H1 (cell line): ENCODE results near the gene HOXD1. TPM values are rescaled to one million over a fixed set of nuclear protein-coding genes. Genes with fewer than 3 reads are reported as not detected.

Experiments
- CTCF ChIA-PET: fragments of 300-600 bp; sonication (Branson Sonifier 250); formaldehyde crosslinking; loops from one replicate; lab custom pipeline; 2021; ENCODE audit not compliant: partially characterized antibody; lab: Charles Lee
- POLR2A ChIA-PET: fragments of 300-600 bp; sonication (Branson Sonifier 250); formaldehyde crosslinking; loops from one replicate; lab custom pipeline; 2021; ENCODE audit warnings: inconsistent platforms; ENCODE audit not compliant: partially characterized antibody; lab: Charles Lee
- DNase-seq, 2 experiments: peaks; one replicate each; pipeline versions ENCODE4 v3.0.0 to v3.0.0-alpha.2; 2010 to 2022; ENCODE audit warnings: low spot score in 2 of 2, low read depth in 1 of 2, mixed read lengths in 1 of 2
- FAIRE-seq: peaks from 2 replicates; lab custom pipeline; 2011; peaks lifted over from hg19 to GRCh38; lab: Jason Lieb, UNC
- H2AFZ ChIP-seq: 2 replicates; pipeline ENCODE4 v1.8.1; 2012; ENCODE audit warnings: low read length, inconsistent platforms
- H2AK5ac ChIP-seq: 2 replicates; pipeline ENCODE4 v1.6.1; 2013; ENCODE audit warnings: low read depth, low read length
- H2BK120ac ChIP-seq: replicated peaks from 2 replicates; pipeline ENCODE3; 2013; ENCODE audit warnings: low read depth, low read length, inconsistent platforms
- H2BK12ac ChIP-seq: 2 replicates; pipeline ENCODE4 v1.6.1; 2013; ENCODE audit warnings: low read depth, low read length
- H2BK15ac ChIP-seq: 2 replicates; pipeline ENCODE4 v1.6.1; 2013; ENCODE audit warnings: low read length
- H2BK20ac ChIP-seq: 2 replicates; pipeline ENCODE4 v1.6.1; 2013; ENCODE audit warnings: low read length
- H2BK5ac ChIP-seq: 2 replicates; pipeline ENCODE4 v1.6.1; 2013; ENCODE audit warnings: low read depth, low read length
- H3K14ac ChIP-seq: 2 replicates; pipeline ENCODE4 v1.6.1; 2013; ENCODE audit warnings: inconsistent platforms; ENCODE audit not compliant: insufficient read length
- H3K18ac ChIP-seq: 2 replicates; pipeline ENCODE4 v1.6.1; 2013; ENCODE audit warnings: low read length; ENCODE audit errors: extremely low read depth
- H3K23ac ChIP-seq: 2 replicates; pipeline ENCODE4 v1.6.1; 2013; ENCODE audit warnings: inconsistent platforms; ENCODE audit not compliant: insufficient read length
- H3K23me2 ChIP-seq: 2 replicates; pipeline ENCODE4 v1.6.1; 2013; ENCODE audit warnings: low read depth, low read length
- H3K27ac ChIP-seq: 2 replicates; pipeline ENCODE4 v1.6.1; 2011; ENCODE audit warnings: low read depth, low read length, inconsistent platforms
- H3K27me3 ChIP-seq, 4 experiments: replicated peaks in 1 of 4; 1 replicate in 1 of 4; 2 replicates in 3 of 4; pipeline versions ENCODE4 v1.6.1 to v1.8.1; 2011 to 2013; ENCODE audit warnings: low read length in 3 of 4, mild to moderate bottlenecking in 3 of 4, inconsistent platforms in 2 of 4, mixed read lengths in 2 of 4, moderate library complexity in 1 of 4; ENCODE audit not compliant: control insufficient read depth in 3 of 4, insufficient read depth in 3 of 4; ENCODE audit errors: extremely low read depth in 1 of 4
- H3K36me3 ChIP-seq, 4 experiments: 2 replicates each; pipeline versions ENCODE4 v1.6.1 to v1.8.1; 2011 to 2013; ENCODE audit warnings: mild to moderate bottlenecking in 4 of 4, low read length in 3 of 4, moderate library complexity in 2 of 4, control low read depth in 1 of 4, inconsistent platforms in 1 of 4; ENCODE audit not compliant: insufficient read depth in 4 of 4, control insufficient read depth in 2 of 4
- H3K4ac ChIP-seq: replicated peaks from 2 replicates; pipeline ENCODE3; 2013; ENCODE audit warnings: low read length, low read depth, mixed read lengths, inconsistent platforms; ENCODE audit not compliant: insufficient read length
- H3K4me1 ChIP-seq, 4 experiments: replicated peaks in 1 of 4; 1 replicate in 1 of 4; 2 replicates in 3 of 4; pipeline versions ENCODE4 v1.6.1 to v1.8.1; 2011 to 2013; ENCODE audit warnings: low read length in 3 of 4, inconsistent platforms in 2 of 4, mixed read lengths in 1 of 4; ENCODE audit not compliant: insufficient read depth in 4 of 4, control insufficient read depth in 3 of 4
- H3K4me2 ChIP-seq, 2 experiments: 2 replicates each; pipeline versions ENCODE4 v1.6.1 to v1.8.1; 2011 to 2013; ENCODE audit warnings: low read depth in 2 of 2, low read length in 2 of 2, control low read depth in 1 of 2, inconsistent platforms in 1 of 2, mild to moderate bottlenecking in 1 of 2; ENCODE audit not compliant: insufficient read depth in 1 of 2
- H3K4me3 ChIP-seq, 4 experiments: fragments of 200-600, 300-600 bp in 1 of 4; sonication (generic), shearing (Covaris generic), sonication (Bioruptor Twin) in 1 of 4; 2 replicates each; pipeline versions ENCODE4 v1.5.1 to v1.8.1; 2011 to 2016; ENCODE audit warnings: low read length in 4 of 4, low read depth in 3 of 4, control low read depth in 2 of 4, inconsistent platforms in 2 of 4, mild to moderate bottlenecking in 2 of 4, mixed read lengths in 1 of 4, moderate library complexity in 1 of 4; ENCODE audit not compliant: insufficient read depth in 2 of 4; ENCODE audit errors: extremely low read depth in 1 of 4
- H3K56ac ChIP-seq: replicated peaks from 2 replicates; pipeline ENCODE3; 2013; ENCODE audit warnings: low read depth, mild to moderate bottlenecking, mixed read lengths, low read length, inconsistent platforms; ENCODE audit not compliant: insufficient read length
- H3K79me1 ChIP-seq: 2 replicates; pipeline ENCODE4 v1.6.1; 2013; ENCODE audit warnings: low read depth, low read length, control low read depth
- H3K79me2 ChIP-seq, 2 experiments: 2 replicates each; pipeline versions ENCODE4 v1.6.1 to v1.8.1; 2012 to 2013; ENCODE audit warnings: low read length in 2 of 2, mild to moderate bottlenecking in 2 of 2, inconsistent platforms in 1 of 2; ENCODE audit not compliant: insufficient read depth in 2 of 2, control insufficient read depth in 1 of 2
- H3K9ac ChIP-seq, 4 experiments: replicated peaks in 1 of 4; 1 replicate in 1 of 4; 2 replicates in 3 of 4; pipeline versions ENCODE4 v1.6.1 to v1.8.1; 2011 to 2013; ENCODE audit warnings: low read depth in 3 of 4, low read length in 3 of 4, control low read depth in 2 of 4, mild to moderate bottlenecking in 2 of 4, moderate library complexity in 2 of 4, inconsistent platforms in 1 of 4; ENCODE audit errors: extremely low read depth in 1 of 4
- H3K9me3 ChIP-seq, 2 experiments: 2 replicates each; pipeline versions ENCODE4 v1.6.1 to v1.8.1; 2012 to 2013; ENCODE audit warnings: mild to moderate bottlenecking in 2 of 2, moderate library complexity in 2 of 2, control low read depth in 1 of 2, inconsistent platforms in 1 of 2, low read depth in 1 of 2, low read length in 1 of 2, mixed read lengths in 1 of 2; ENCODE audit not compliant: insufficient read depth in 2 of 2
- H4K20me1 ChIP-seq, 2 experiments: replicated peaks in 1 of 2; 2 replicates each; pipeline versions ENCODE3 to v1.8.1; 2011 to 2013; ENCODE audit warnings: inconsistent platforms in 2 of 2, low read length in 2 of 2, mild to moderate bottlenecking in 1 of 2; ENCODE audit not compliant: insufficient read depth in 2 of 2, control insufficient read depth in 1 of 2
- H4K5ac ChIP-seq: 2 replicates; pipeline ENCODE4 v1.6.1; 2013; ENCODE audit warnings: low read length, low read depth, mixed read lengths, inconsistent platforms; ENCODE audit not compliant: insufficient read length
- H4K8ac ChIP-seq: 2 replicates; pipeline ENCODE4 v1.8.0; 2013; ENCODE audit warnings: mild to moderate bottlenecking, moderate library complexity, low read length, inconsistent platforms; ENCODE audit not compliant: insufficient read depth; ENCODE audit errors: extremely low read depth
- H4K91ac ChIP-seq: replicated peaks from 2 replicates; pipeline ENCODE3; 2013; ENCODE audit warnings: low read length, mixed read lengths, inconsistent platforms; ENCODE audit not compliant: insufficient read length
- ASH2L ChIP-seq: fragments of 200-600, 300-600 bp; sonication (generic); IDR thresholded peaks from one replicate; pipeline ENCODE4 v1.7.1; 2017; ENCODE audit warnings: low read length
- CBX8 ChIP-seq: fragments of 300-800, 300-1000 bp; sonication (generic); IDR thresholded peaks from 2 replicates; pipeline ENCODE4 v1.7.1; 2016; ENCODE audit warnings: low read depth, low read length, borderline replicate concordance
- CREB1 ChIP-seq: IDR thresholded peaks from 2 replicates; pipeline ENCODE4 v1.6.1; 2012; ENCODE audit warnings: inconsistent platforms
- EZH2 ChIP-seq: fragments of 200-600 bp; sonication (generic); IDR thresholded peaks from 2 replicates; pipeline ENCODE4 v1.7.1; 2012; ENCODE audit warnings: low read depth, mild to moderate bottlenecking, moderate library complexity, low read length, inconsistent platforms; ENCODE audit not compliant: severe bottlenecking
- GABPA ChIP-seq: IDR thresholded peaks from 2 replicates; pipeline ENCODE4 v1.6.1; 2011; ENCODE audit warnings: mild to moderate bottlenecking, low read length, moderate library complexity, borderline replicate concordance; ENCODE audit not compliant: insufficient read depth
- KDM1A ChIP-seq: fragments of 200-600, 300-600 bp; sonication (generic); IDR thresholded peaks from 2 replicates; pipeline ENCODE4 v1.7.1; 2016; ENCODE audit warnings: mild to moderate bottlenecking, low read length, borderline replicate concordance
- KDM4A ChIP-seq: IDR thresholded peaks from one replicate; pipeline ENCODE4 v1.7.1; 2012; ENCODE audit warnings: low read depth, mild to moderate bottlenecking, moderate library complexity, low read length, inconsistent platforms; ENCODE audit not compliant: severe bottlenecking
- POLR2A ChIP-seq, 2 experiments: IDR thresholded peaks; 1 replicate in 1 of 2; 2 replicates in 1 of 2; pipeline ENCODE4 v1.6.1; 2011; ENCODE audit warnings: low read depth in 2 of 2, low read length in 2 of 2, mild to moderate bottlenecking in 2 of 2; ENCODE audit errors: control extremely low read depth in 1 of 2
- POU5F1 ChIP-seq: IDR thresholded peaks from 2 replicates; pipeline ENCODE4 v1.6.1; 2011; ENCODE audit warnings: low read depth, mild to moderate bottlenecking, low read length, moderate library complexity
- SIX5 ChIP-seq: IDR thresholded peaks from 2 replicates; pipeline ENCODE4 v1.6.1; 2011; ENCODE audit warnings: mild to moderate bottlenecking, low read depth, low read length
- SUZ12 ChIP-seq: fragments of 200-600 bp; sonication (generic); IDR thresholded peaks from 2 replicates; pipeline ENCODE4 v1.6.1; 2012; ENCODE audit warnings: mild to moderate bottlenecking, inconsistent platforms, low read length, moderate library complexity, mixed read lengths
- TCF12 ChIP-seq: IDR thresholded peaks from 2 replicates; pipeline ENCODE4 v1.6.1; 2011; ENCODE audit warnings: low read depth, mild to moderate bottlenecking, low read length
- WGBS, 2 experiments: shearing (Covaris generic) in 1 of 2; methylation state at CpG; one replicate each; pipeline versions ENCODE4 v1.1.6 to v1.1.7; 2013 to 2015; ENCODE audit warnings: low lambda C conversion rate in 2 of 2, mixed read lengths in 2 of 2, inconsistent platforms in 1 of 2, low coverage in 1 of 2, missing lambda C conversion rate in 1 of 2; ENCODE audit not compliant: insufficient replicate concordance in 2 of 2, insufficient coverage in 1 of 2, insufficient read length in 1 of 2; ENCODE audit errors: extremely low coverage in 1 of 2, missing lambda C conversion rate in 1 of 2; 5-methylcytosine and 5-hydroxymethylcytosine counted together
- polyA plus RNA-seq, 7 experiments: library from polyadenylated mRNA; depleted of rRNA in 3 of 7; stranded (reverse) in 5 of 7; unstranded in 2 of 7; fragments of >200 nt in 5 of 7; fragments of 200-250 nt in 2 of 7; gene quantifications; 1 replicate in 5 of 7; 2 replicates in 1 of 7; 4 replicates in 1 of 7; pipeline versions ENCODE4 v1.2.1 to v1.2.3, GENCODE V29; 2011 to 2013; ENCODE audit warnings: missing spikeins in 2 of 7, mixed read lengths in 2 of 7
- total RNA-seq: library from RNA; stranded (reverse); fragmentation: NEBNext Ultra II Directional; extraction: Animal tissue kit (Norgen Biotek cat#: 25700); gene quantifications from 2 replicates; pipeline ENCODE4 v1.2.1, GENCODE V29; 2021
- TF ChIP-seq, protein P1 (sequence below): IDR thresholded peaks from 2 replicates; pipeline ENCODE4 v1.6.1; 2012; ENCODE audit warnings: inconsistent platforms
- TF ChIP-seq, protein P2 (sequence below): IDR thresholded peaks from 2 replicates; pipeline ENCODE4 v1.6.1; 2011; ENCODE audit warnings: low read length, improper control_type of control experiment

Gene HOXD1
- total and polyA plus RNA-seq, 2 of the 8 experiments (the other 6 are each of a cell fraction or from before 2014, with no cell fraction given): 0.03 TPM; not detected in 1

DNA sequence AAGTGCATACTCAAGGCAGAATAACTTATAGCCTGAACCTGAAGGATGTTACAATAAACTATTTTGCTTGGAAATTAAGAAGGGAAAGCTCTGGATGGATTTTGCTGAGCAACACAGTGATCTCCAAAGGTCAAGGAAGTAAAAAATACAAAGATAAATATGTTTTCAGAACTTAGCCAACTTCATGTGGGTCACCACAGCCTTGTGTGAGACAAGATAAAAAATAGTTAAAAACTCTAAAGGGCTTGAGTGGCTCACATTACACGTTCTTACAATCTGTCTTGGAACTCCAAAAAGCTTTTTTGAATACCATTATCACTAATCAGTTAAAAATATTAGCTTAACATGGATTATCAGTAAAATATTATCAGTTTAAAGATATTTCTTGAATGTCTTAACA, 51.8 kb downstream of the HOXD1 start:
- Histone ChIP-seq H3K18ac (no peak overlapping the region), H2BK15ac (no peak overlapping the region), H2AK5ac (no peak overlapping the region), H2BK12ac (no peak overlapping the region), H3K36me3 (no peaks in the 10 kb centered on the region), H4K20me1 (no peaks in the 10 kb centered on the region), H3K4me3 (no peak overlapping the region), H3K79me1 (no peaks in the 10 kb centered on the region), H3K23me2 (no peaks in the 10 kb centered on the region), H3K9me3 (no peaks in the 10 kb centered on the region), H3K27me3 (no peaks in the 10 kb centered on the region), H3K56ac (no peak overlapping the region), H4K5ac (no peak overlapping the region), H3K14ac (no peak overlapping the region), H3K9ac (no peak overlapping the region), H3K4me2 (no peak overlapping the region), H3K4ac (no peak overlapping the region), H2BK5ac (no peak overlapping the region), H2BK120ac (no peak overlapping the region), H3K23ac (no peak overlapping the region), H2BK20ac (no peak overlapping the region), H4K8ac (no peak overlapping the region), H3K79me2 (no peaks in the 10 kb centered on the region), H2AFZ (no peak overlapping the region), H3K4me1 (no peaks in the 10 kb centered on the region), H4K91ac (no peak overlapping the region), H3K27ac (no peak overlapping the region)
- DNase-seq (no peak), FAIRE-seq (no peak)
- 83% methylated on average over 1 of the region's 1 CpG; no CpG with 5 or more reads in 1 of the 2 experiments for WGBS, 2 experiments
- POLR2A ChIA-PET: no interaction called here
- CTCF ChIA-PET: interaction anchor here (1.3 to 1.9 kb wide), 3 partner anchors 71 to 412 kb away, joined by 3 to 6 read pairs (median 3); no protein-coding TSS in a partner anchor
- no peak for TF ChIP-seq KDM4A
- TF ChIP-seq GABPA: no peak
- TF ChIP-seq, protein P1, sequence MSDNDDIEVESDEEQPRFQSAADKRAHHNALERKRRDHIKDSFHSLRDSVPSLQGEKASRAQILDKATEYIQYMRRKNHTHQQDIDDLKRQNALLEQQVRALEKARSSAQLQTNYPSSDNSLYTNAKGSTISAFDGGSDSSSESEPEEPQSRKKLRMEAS: no peak
- TF ChIP-seq TCF12: no peak
- TF ChIP-seq EZH2: no peak
- TF ChIP-seq POLR2A (IDR thresholded peaks at IDR 0.05; ENCODE audit: control extremely low read depth in 1 of 2, low read depth in 2 of 2, low read length in 2 of 2): no peak
- TF ChIP-seq CBX8: no peak
- TF ChIP-seq POU5F1: no peak
- TF ChIP-seq, protein P2, sequence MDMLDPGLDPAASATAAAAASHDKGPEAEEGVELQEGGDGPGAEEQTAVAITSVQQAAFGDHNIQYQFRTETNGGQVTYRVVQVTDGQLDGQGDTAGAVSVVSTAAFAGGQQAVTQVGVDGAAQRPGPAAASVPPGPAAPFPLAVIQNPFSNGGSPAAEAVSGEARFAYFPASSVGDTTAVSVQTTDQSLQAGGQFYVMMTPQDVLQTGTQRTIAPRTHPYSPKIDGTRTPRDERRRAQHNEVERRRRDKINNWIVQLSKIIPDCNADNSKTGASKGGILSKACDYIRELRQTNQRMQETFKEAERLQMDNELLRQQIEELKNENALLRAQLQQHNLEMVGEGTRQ: no peak
- TF ChIP-seq SUZ12: no peak
- no peak for TF ChIP-seq ASH2L
- TF ChIP-seq SIX5: no peak
- no peak for TF ChIP-seq KDM1A
- no peak for TF ChIP-seq CREB1
